GM19455 (cell line): ENCODE measurements around the gene CYB561A3.

Experiments
- ATAC-seq: cut with Tn5 transposase; IDR thresholded peaks from one replicate; pipeline ENCODE4 v1.9.1; 2021; ENCODE audit not compliant: unreplicated experiment

Gene CYB561A3

GRCh38 chr11:61345954-61346843 is 15.5 kb downstream of the CYB561A3 start:
- no peak for ATAC-seq

GRCh38 chr11:61345170-61345610 is 16.5 kb downstream of the CYB561A3 start:
- ATAC-seq: no peak

- no peak for ATAC-seq
Observed at GRCh38 chr11:61343792-61344745, 17.6 kb downstream of the CYB561A3 start.

GRCh38 chr11:61342207-61342803 is 19.4 kb downstream of the CYB561A3 start:
- no peak for ATAC-seq

- ATAC-seq: no peak
Observed at GRCh38 chr11:61341706-61342105, 20.0 kb downstream of the CYB561A3 start.

- no peak for ATAC-seq
Observed at GRCh38 chr11:61340979-61341378, 20.7 kb downstream of the CYB561A3 start.

- ATAC-seq: no peak
Observed at GRCh38 chr11:61339490-61339878, 22.2 kb downstream of the CYB561A3 start.

GRCh38 chr11:61338783-61339489 is 22.7 kb downstream of the CYB561A3 start:
- ATAC-seq: no peak

- ATAC-seq: no peak
Observed at GRCh38 chr11:61337706-61338470, 23.8 kb downstream of the CYB561A3 start.

GRCh38 chr11:61336171-61336935 is 25.3 kb downstream of the CYB561A3 start:
- peak; percentile 53 for ATAC-seq

GRCh38 chr11:61335355-61335710 is 26.3 kb downstream of the CYB561A3 start:
- no peak for ATAC-seq

GRCh38 chr11:61334434-61335354 is 27.0 kb downstream of the CYB561A3 start:
- ATAC-seq: no peak

GRCh38 chr11:61333550-61334433 is 27.9 kb downstream of the CYB561A3 start:
- no peak for ATAC-seq

GRCh38 chr11:61332797-61333549 is 28.7 kb downstream of the CYB561A3 start, which contains the start of the genes DDB1 and TKFC:
Gene DDB1 (minus strand): TSS chr11:61333105. CDS start chr11:61332968, 137 bp downstream.
Gene TKFC (plus strand): TSS chr11:61333228. CDS start chr11:61334729, 1,501 bp downstream.
- ATAC-seq: peak; percentile 87

GRCh38 chr11:61332281-61332796 is 29.3 kb downstream of the CYB561A3 start:
- ATAC-seq: no peak

GRCh38 chr11:61331651-61332050 is 30.0 kb downstream of the CYB561A3 start:
- no peak for ATAC-seq
